Neural cell (in vitro differentiated cells): ENCODE data around the gene CADM4.

Experiments used
- EP300 ChIP-seq: fragments of 450-650 bp; conservative IDR thresholded peaks from 2 replicates; pipeline ENCODE4 v1.6.1; 2014; ENCODE audit warnings: antibody characterized with exemption, mild to moderate bottlenecking, moderate library complexity; ENCODE audit not compliant: poor library complexity, severe bottlenecking
- EZH2 ChIP-seq: fragments of 200-600, 300-800 bp; shearing (Covaris generic), sonication (generic); IDR thresholded peaks from 2 replicates; pipeline ENCODE4 v1.6.1; 2014; ENCODE audit warnings: antibody characterized with exemption, low read length, borderline replicate concordance, mild to moderate bottlenecking; ENCODE audit not compliant: insufficient read depth, poor library complexity, severe bottlenecking
- MXI1 ChIP-seq: fragments of 450-650 bp; conservative IDR thresholded peaks from 2 replicates; pipeline ENCODE4 v1.6.1; 2014; ENCODE audit warnings: antibody characterized with exemption, mild to moderate bottlenecking; ENCODE audit not compliant: poor library complexity, severe bottlenecking
- POLR2AphosphoS5 ChIP-seq: IDR thresholded peaks from 2 replicates; pipeline ENCODE4 v1.6.1; 2012
- RAD21 ChIP-seq: fragments of 450-650 bp; conservative IDR thresholded peaks from 2 replicates; pipeline ENCODE4 v1.6.1; 2014; ENCODE audit warnings: antibody characterized with exemption, mild to moderate bottlenecking, moderate library complexity
- REST ChIP-seq: IDR thresholded peaks from 2 replicates; pipeline ENCODE4 v1.6.1; 2012; ENCODE audit warnings: borderline replicate concordance
- SMC3 ChIP-seq: fragments of 450-650 bp; conservative IDR thresholded peaks from 2 replicates; pipeline ENCODE4 v1.6.1; 2014; ENCODE audit warnings: antibody characterized with exemption, mild to moderate bottlenecking, moderate library complexity; ENCODE audit not compliant: poor library complexity
- TAF1 ChIP-seq: IDR thresholded peaks from 2 replicates; pipeline ENCODE4 v1.6.1; 2012; ENCODE audit warnings: low read depth
- TF ChIP-seq, protein P1 (sequence below): fragments of 450-650 bp; IDR thresholded peaks from 2 replicates; pipeline ENCODE4 v1.5.1; 2014; ENCODE audit warnings: antibody characterized with exemption, mild to moderate bottlenecking, moderate library complexity; ENCODE audit not compliant: poor library complexity, severe bottlenecking

DNA sequence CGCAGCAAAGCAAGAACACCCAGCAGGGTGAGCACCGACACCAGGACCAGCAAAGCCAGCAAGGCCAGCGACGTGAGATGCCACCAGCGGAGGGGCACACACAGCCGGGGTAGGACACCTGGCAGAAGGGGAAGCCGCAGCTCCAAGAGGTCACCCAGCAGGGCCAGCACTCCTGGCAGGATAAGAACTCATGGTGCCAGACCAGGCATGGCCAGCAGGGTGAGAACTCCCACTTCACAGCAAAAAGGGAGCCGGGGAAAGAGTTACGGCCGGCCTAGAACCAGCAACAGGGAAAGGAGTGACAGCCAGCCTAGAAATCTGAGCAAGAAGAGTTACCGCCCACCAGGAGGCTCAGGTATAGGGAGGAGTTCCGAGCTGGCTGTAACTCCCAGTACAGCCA is 27.3 kb downstream of the CADM4 start:
- TF ChIP-seq, protein P1, sequence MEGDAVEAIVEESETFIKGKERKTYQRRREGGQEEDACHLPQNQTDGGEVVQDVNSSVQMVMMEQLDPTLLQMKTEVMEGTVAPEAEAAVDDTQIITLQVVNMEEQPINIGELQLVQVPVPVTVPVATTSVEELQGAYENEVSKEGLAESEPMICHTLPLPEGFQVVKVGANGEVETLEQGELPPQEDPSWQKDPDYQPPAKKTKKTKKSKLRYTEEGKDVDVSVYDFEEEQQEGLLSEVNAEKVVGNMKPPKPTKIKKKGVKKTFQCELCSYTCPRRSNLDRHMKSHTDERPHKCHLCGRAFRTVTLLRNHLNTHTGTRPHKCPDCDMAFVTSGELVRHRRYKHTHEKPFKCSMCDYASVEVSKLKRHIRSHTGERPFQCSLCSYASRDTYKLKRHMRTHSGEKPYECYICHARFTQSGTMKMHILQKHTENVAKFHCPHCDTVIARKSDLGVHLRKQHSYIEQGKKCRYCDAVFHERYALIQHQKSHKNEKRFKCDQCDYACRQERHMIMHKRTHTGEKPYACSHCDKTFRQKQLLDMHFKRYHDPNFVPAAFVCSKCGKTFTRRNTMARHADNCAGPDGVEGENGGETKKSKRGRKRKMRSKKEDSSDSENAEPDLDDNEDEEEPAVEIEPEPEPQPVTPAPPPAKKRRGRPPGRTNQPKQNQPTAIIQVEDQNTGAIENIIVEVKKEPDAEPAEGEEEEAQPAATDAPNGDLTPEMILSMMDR = no peak
- TF ChIP-seq REST = no peak
- no peak for TF ChIP-seq SMC3
- no peak for TF ChIP-seq POLR2AphosphoS5
- TF ChIP-seq EZH2 = no peak
- no peak for TF ChIP-seq RAD21
- no peak for TF ChIP-seq EP300
- TF ChIP-seq MXI1 = no peak
- no peak for TF ChIP-seq TAF1
